HL-60 (cell line): ENCODE results near the gene ACP1.

Experiments used
- DNase-seq, 2 experiments: peaks; one replicate each; pipeline ENCODE4 v3.0.0-alpha.2; 2010 to 2020; ENCODE audit warnings: low read depth in 1 of 2, low spot score in 1 of 2
- H3K27ac ChIP-seq: fragments of 250-450 bp; sonication (Bioruptor Pico); replicated peaks from 2 replicates; pipeline ENCODE4 v1.5.1; 2020; ENCODE audit warnings: mild to moderate bottlenecking, moderate library complexity
- H3K27me3 ChIP-seq: fragments of 250-450 bp; sonication (Bioruptor Pico); 2 replicates; pipeline ENCODE4 v1.5.1; 2021; ENCODE audit warnings: mild to moderate bottlenecking, moderate library complexity; ENCODE audit not compliant: insufficient read depth, poor library complexity, severe bottlenecking
- H3K4me3 ChIP-seq: replicated peaks from 2 replicates; pipeline ENCODE4 v1.5.1; 2011; ENCODE audit warnings: mild to moderate bottlenecking, control low read depth, low read length; ENCODE audit not compliant: insufficient read depth
- GABPA ChIP-seq: IDR thresholded peaks from 2 replicates; pipeline ENCODE4 v1.6.1; 2012; ENCODE audit warnings: low read depth
- POLR2AphosphoS5 ChIP-seq: IDR thresholded peaks from 2 replicates; pipeline ENCODE4 v1.6.1; 2012; ENCODE audit warnings: low read depth
- SPI1 ChIP-seq: IDR thresholded peaks from 2 replicates; pipeline ENCODE4 v1.6.1; 2012; ENCODE audit warnings: low read depth, mild to moderate bottlenecking, borderline replicate concordance
- TF ChIP-seq, protein P1 (sequence below): IDR thresholded peaks from one replicate; pipeline ENCODE4 v1.5.1; 2011; ENCODE audit warnings: low read length, control low read depth, inconsistent platforms; ENCODE audit not compliant: insufficient read depth
- TF ChIP-seq, protein P2 (sequence below): IDR thresholded peaks from 2 replicates; pipeline ENCODE4 v1.6.1; 2012; ENCODE audit warnings: low read depth; ENCODE audit not compliant: insufficient replicate concordance

Gene ACP1

DNA sequence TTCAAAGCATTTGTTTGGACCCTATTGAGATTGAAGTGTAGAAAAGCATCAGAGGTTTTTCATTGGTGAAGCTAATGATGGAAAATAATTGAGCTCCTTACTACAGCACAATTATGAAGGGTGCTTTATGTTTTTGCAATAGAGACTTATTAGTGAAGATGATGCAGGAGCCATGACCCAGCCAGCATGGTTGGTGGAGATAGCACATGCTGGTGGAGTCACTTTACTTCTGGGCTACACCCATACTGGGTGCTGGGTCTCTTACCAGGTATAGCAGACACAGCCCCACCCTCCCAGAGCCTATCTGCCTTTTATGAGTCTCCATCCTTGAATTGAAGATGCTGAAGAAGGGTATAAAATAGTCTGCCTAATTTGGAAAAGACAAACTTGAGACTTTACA, 3.6 kb downstream of the ACP1 start:
- H3K27me3 ChIP-seq, result no peaks in the 10 kb centered on the region
- no peak overlapping the region for H3K4me3 ChIP-seq
- no peak for DNase-seq
- no peak overlapping the region for H3K27ac ChIP-seq
- TF ChIP-seq POLR2AphosphoS5 (no peak), GABPA (no peak), SPI1 (no peak)
- TF ChIP-seq, protein P1, sequence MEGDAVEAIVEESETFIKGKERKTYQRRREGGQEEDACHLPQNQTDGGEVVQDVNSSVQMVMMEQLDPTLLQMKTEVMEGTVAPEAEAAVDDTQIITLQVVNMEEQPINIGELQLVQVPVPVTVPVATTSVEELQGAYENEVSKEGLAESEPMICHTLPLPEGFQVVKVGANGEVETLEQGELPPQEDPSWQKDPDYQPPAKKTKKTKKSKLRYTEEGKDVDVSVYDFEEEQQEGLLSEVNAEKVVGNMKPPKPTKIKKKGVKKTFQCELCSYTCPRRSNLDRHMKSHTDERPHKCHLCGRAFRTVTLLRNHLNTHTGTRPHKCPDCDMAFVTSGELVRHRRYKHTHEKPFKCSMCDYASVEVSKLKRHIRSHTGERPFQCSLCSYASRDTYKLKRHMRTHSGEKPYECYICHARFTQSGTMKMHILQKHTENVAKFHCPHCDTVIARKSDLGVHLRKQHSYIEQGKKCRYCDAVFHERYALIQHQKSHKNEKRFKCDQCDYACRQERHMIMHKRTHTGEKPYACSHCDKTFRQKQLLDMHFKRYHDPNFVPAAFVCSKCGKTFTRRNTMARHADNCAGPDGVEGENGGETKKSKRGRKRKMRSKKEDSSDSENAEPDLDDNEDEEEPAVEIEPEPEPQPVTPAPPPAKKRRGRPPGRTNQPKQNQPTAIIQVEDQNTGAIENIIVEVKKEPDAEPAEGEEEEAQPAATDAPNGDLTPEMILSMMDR, result no peak
- TF ChIP-seq, protein P2, sequence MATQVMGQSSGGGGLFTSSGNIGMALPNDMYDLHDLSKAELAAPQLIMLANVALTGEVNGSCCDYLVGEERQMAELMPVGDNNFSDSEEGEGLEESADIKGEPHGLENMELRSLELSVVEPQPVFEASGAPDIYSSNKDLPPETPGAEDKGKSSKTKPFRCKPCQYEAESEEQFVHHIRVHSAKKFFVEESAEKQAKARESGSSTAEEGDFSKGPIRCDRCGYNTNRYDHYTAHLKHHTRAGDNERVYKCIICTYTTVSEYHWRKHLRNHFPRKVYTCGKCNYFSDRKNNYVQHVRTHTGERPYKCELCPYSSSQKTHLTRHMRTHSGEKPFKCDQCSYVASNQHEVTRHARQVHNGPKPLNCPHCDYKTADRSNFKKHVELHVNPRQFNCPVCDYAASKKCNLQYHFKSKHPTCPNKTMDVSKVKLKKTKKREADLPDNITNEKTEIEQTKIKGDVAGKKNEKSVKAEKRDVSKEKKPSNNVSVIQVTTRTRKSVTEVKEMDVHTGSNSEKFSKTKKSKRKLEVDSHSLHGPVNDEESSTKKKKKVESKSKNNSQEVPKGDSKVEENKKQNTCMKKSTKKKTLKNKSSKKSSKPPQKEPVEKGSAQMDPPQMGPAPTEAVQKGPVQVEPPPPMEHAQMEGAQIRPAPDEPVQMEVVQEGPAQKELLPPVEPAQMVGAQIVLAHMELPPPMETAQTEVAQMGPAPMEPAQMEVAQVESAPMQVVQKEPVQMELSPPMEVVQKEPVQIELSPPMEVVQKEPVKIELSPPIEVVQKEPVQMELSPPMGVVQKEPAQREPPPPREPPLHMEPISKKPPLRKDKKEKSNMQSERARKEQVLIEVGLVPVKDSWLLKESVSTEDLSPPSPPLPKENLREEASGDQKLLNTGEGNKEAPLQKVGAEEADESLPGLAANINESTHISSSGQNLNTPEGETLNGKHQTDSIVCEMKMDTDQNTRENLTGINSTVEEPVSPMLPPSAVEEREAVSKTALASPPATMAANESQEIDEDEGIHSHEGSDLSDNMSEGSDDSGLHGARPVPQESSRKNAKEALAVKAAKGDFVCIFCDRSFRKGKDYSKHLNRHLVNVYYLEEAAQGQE, result no peak

DNA sequence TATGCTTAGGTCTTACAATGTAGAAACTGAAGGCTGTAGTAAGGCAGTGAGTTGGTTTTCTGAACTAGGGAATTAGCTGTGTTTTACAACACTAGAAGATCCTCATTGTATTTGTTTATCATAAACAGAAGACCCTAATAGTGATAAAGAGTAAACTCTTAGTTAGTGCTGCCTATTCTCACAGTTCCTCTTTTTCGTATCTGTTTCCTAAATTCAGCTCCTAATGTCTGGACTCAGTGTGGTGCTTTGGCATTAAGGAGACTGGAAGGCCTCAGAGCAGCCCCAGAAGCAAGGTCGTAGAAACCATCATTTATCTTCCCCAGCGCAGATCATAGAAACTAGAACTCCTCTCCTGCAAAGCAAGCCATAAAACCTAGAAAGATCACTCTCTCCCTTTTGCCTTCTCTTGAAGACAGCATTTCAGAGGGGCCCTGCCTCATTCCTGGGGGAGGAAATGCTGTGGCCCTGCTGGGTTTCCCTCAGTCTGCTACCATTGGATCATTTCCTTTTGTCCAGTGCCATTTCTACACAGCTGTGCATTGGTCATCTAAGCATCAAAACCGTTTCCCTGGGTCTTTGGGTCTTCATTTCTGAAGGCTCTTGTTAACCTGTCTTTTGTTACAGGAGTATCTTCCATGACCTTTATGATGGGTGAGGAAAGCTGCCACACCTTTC, 4.7 kb downstream of the ACP1 start:
- no peaks in the 10 kb centered on the region for H3K27me3 ChIP-seq
- DNase-seq, result no peak
- no peak overlapping the region for H3K27ac ChIP-seq

DNA sequence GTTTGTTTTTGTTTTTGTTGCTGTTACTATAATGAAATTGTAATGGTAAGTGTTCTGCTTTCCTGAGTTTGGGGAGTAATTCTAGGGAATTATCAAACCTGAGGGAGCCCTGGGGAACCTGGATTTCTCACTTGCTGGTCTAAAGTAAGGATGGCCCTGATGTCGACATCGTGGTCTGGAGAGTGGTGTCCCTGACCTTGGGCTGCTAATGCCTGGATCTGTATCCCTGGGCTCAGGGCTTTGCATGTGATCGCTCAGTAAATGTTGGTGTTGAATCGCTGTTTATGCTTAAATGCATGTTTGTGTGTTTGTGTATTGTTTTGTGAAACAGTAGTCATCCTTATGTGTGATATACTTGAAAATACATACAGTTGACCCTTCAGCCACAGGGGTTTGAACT, 6.1 kb downstream of the ACP1 start:
- Histone ChIP-seq H3K4me3 (no peak overlapping the region), H3K27ac (no peak overlapping the region), H3K27me3 (no peaks in the 10 kb centered on the region)
- no peak for DNase-seq
- TF ChIP-seq POLR2AphosphoS5 (no peak), GABPA (no peak), SPI1 (no peak)
- TF ChIP-seq, protein P2, result no peak
- TF ChIP-seq, protein P1, result no peak

More for the DNA sequence above, 4.7 kb downstream of the ACP1 start:
- TF ChIP-seq SPI1 (peak; percentile 89), POLR2AphosphoS5 (no peak)
- TF ChIP-seq, protein P2, result no peak
- H3K4me3 ChIP-seq, result no peak overlapping the region
